ENCODE results near the gene HSPA12B. TPM values are rescaled to one million over a fixed set of nuclear protein-coding genes. Genes with fewer than 3 reads are reported as not detected.

HSPA12B gene
- total and polyA plus RNA-seq, 2 of the 4 experiments (the other 2 are of a cell fraction): not detected

GRCh38 chr20:3767427-3768341 is 35.2 kb downstream of the HSPA12B start, which contains the start of gene ADISSP (continued):
- TF ChIP-seq CHD1 (IDR thresholded peaks at IDR 0.05; ENCODE audit: low read depth, low read length) (no peak), RAD21 (IDR thresholded peaks at IDR 0.05; ENCODE audit: low read length) (no peak), CEBPB (IDR thresholded peaks at IDR 0.05; ENCODE audit: low read depth, low read length) (no peak), FOS (IDR thresholded peaks at IDR 0.05; ENCODE audit: low read depth, low read length) (no peak)

Data from IMR-90 (cell line).